ENCODE measurements around the gene ENTHD1. TPM values are rescaled to one million over a fixed set of nuclear protein-coding genes. Genes with fewer than 3 reads are reported as not detected.

ENTHD1 gene
- total RNA-seq, 1 donor from 2014 or later: not detected

DNA sequence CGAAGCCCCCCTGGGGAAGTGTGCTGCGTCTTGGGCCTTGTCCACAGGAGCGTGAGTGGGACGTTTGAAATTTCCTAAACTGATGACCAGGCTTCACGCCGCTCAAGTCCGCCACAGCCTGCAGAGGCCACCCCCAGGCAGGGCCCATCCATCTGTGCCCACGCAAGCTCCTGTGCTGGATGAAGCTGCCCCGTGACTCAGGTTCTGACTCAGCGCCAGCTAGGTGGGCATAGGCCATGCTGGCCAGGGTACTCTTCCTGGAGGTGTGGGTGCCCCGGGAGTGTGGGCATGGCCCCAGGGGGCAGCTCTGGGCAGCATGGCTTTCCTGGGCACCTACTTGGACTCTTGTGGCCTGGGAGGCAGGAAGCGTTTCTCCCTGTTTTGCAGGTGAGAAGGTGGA lies 188.2 kb downstream of the ENTHD1 start:
- no peak overlapping the region for H3K4me2 ChIP-seq
- H3F3A ChIP-seq (ENCODE audit: low read depth): peaks cover 8% of the 10 kb centered on the region
- peaks cover 2% of the 10 kb centered on the region for H3K9me3 Mint-ChIP-seq
- H4K20me1 ChIP-seq (ENCODE audit: low read depth): no peaks in the 10 kb centered on the region
- no peak overlapping the region for H3K4me3 Mint-ChIP-seq
- H3K79me2 ChIP-seq (ENCODE audit: low read depth): no peaks in the 10 kb centered on the region
- no peaks in the 10 kb centered on the region for H3K36me3 Mint-ChIP-seq
- no peak overlapping the region for H2AFZ ChIP-seq (replicated peaks)
- no peaks in the 10 kb centered on the region for H3K36me3 ChIP-seq
- H3K9me3 ChIP-seq (ENCODE audit: low read depth): no peaks in the 10 kb centered on the region
- H3K27ac ChIP-seq: no peak overlapping the region
- peaks cover 42% of the 10 kb centered on the region for H3K4me1 ChIP-seq
- TF ChIP-seq CTCF (IDR thresholded peaks at IDR 0.05) (no peak), EZH2 (IDR thresholded peaks at IDR 0.05) (no peak), EZH2phosphoT487 (IDR thresholded peaks at IDR 0.05) (no peak)
- H3K27me3 ChIP-seq: peaks cover 22% of the 10 kb centered on the region
- no peak overlapping the region for H3K27ac Mint-ChIP-seq
- no peak overlapping the region for H3K4me3 ChIP-seq
- H3K4me1 Mint-ChIP-seq: peaks cover 40% of the 10 kb centered on the region
- peaks cover 4% of the 10 kb centered on the region for H3K27me3 Mint-ChIP-seq (ENCODE audit: insufficient read depth, low read depth)
- H3K9ac ChIP-seq: no peak overlapping the region
- no peak for DNase-seq (ENCODE audit: low spot score)

- Mint-ChIP-seq H3K27ac (peak overlapping the region; percentile 15), H3K36me3 (no peaks in the 10 kb centered on the region), H3K9me3 (peaks cover 2% of the 10 kb centered on the region), H3K4me3 (peak overlapping the region; percentile 53), H3K4me1 (peaks cover 51% of the 10 kb centered on the region), H3K27me3 (ENCODE audit: insufficient read depth, low read depth) (peaks cover 7% of the 10 kb centered on the region)
- no peaks in the 10 kb centered on the region for H4K20me1 ChIP-seq (ENCODE audit: low read depth)
- H3K27ac ChIP-seq: no peak overlapping the region
- H3K4me2 ChIP-seq: no peak overlapping the region
- peaks cover 8% of the 10 kb centered on the region for H3F3A ChIP-seq (ENCODE audit: low read depth)
- no peak overlapping the region for H3K9ac ChIP-seq
- peaks cover 53% of the 10 kb centered on the region for H3K4me1 ChIP-seq
- H3K9me3 ChIP-seq (ENCODE audit: low read depth): no peaks in the 10 kb centered on the region
- TF ChIP-seq EZH2 (IDR thresholded peaks at IDR 0.05) (no peak), EZH2phosphoT487 (IDR thresholded peaks at IDR 0.05) (no peak), CTCF (IDR thresholded peaks at IDR 0.05) (no peak)
- no peak overlapping the region for H3K4me3 ChIP-seq
- peak; percentile 79 for DNase-seq (ENCODE audit: low spot score)
- no peaks in the 10 kb centered on the region for H3K79me2 ChIP-seq (ENCODE audit: low read depth)
- H3K36me3 ChIP-seq: no peaks in the 10 kb centered on the region
- peaks cover 14% of the 10 kb centered on the region for H3K27me3 ChIP-seq
- no peak overlapping the region for H2AFZ ChIP-seq (replicated peaks)
These were observed 189.5 kb downstream of the ENTHD1 start for GRCh38 chr22:39703928-39704639.

DNA sequence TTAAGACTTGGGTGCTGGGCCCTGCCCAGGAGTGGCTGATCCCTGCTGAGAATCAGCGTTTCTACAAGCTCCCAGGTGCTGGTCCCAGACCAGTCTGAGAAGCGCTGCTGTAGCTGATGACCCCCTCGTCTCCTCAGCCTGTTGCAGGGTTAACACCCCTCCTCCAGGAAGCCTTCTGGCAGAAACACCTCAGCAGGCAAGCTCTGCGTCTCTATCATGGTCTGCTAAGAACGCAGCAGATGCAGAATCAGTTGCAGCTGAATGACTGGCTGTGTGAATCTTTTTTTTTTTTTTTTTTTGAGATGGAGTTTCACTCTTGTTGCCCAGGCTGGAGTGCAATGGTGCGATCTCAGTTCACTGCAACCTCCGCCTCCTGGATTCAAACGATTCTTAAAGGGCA lies 190.5 kb downstream of the ENTHD1 start:
- Mint-ChIP-seq H3K27ac (no peak overlapping the region), H3K27me3 (ENCODE audit: insufficient read depth, low read depth) (peaks cover 7% of the 10 kb centered on the region), H3K4me3 (no peak overlapping the region), H3K36me3 (no peaks in the 10 kb centered on the region), H3K4me1 (peaks cover 48% of the 10 kb centered on the region), H3K9me3 (peaks cover 2% of the 10 kb centered on the region)
- H3F3A ChIP-seq (ENCODE audit: low read depth): peaks cover 8% of the 10 kb centered on the region
- peaks cover 53% of the 10 kb centered on the region for H3K4me1 ChIP-seq
- H3K27me3 ChIP-seq: peaks cover 14% of the 10 kb centered on the region
- H3K4me3 ChIP-seq: no peak overlapping the region
- H4K20me1 ChIP-seq (ENCODE audit: low read depth): no peaks in the 10 kb centered on the region
- H3K79me2 ChIP-seq (ENCODE audit: low read depth): no peaks in the 10 kb centered on the region
- DNase-seq (ENCODE audit: low spot score): no peak
- no peak for TF ChIP-seq EZH2 (IDR thresholded peaks at IDR 0.05)
- no peak for TF ChIP-seq EZH2phosphoT487 (IDR thresholded peaks at IDR 0.05)
- TF ChIP-seq CTCF (IDR thresholded peaks at IDR 0.05): no peak
- H2AFZ ChIP-seq (replicated peaks): no peak overlapping the region
- H3K9ac ChIP-seq: no peak overlapping the region
- no peaks in the 10 kb centered on the region for H3K36me3 ChIP-seq
- H3K9me3 ChIP-seq (ENCODE audit: low read depth): no peaks in the 10 kb centered on the region
- H3K4me2 ChIP-seq: no peak overlapping the region
- H3K27ac ChIP-seq: no peak overlapping the region

Data from neural progenitor cell (in vitro differentiated cells).